SK-N-SH treated with all-trans-retinoic acid at 6 μM for 48 hours (cell line): ENCODE results near the gene AKR1C2.
A peak's percentile ranks its signal among the peaks of the same experiment; 100 is the strongest.

Source experiments
- ATAC-seq: fragments of 200-7000 bp; cut with Tn5 transposase; 3 replicates; pipeline ENCODE4 v1.9.1; 2020; ENCODE audit warnings: mild to moderate bottlenecking, moderate library complexity
- ARNTL ChIP-seq: fragments of 450-650 bp; formaldehyde crosslinking; IDR thresholded peaks from 2 replicates; pipeline ENCODE4 v1.5.0; 2020; ENCODE audit warnings: low read depth, mild to moderate bottlenecking, moderate library complexity, borderline replicate concordance
- BACH2 ChIP-seq: fragments of 250-450 bp; sonication (Bioruptor Pico); IDR thresholded peaks from 2 replicates; pipeline ENCODE4 v1.9.0; 2021; ENCODE audit warnings: mild to moderate bottlenecking, borderline replicate concordance
- CREB5 ChIP-seq: fragments of 250-450 bp; sonication (Bioruptor Pico); IDR thresholded peaks from 2 replicates; pipeline ENCODE4 v1.5.1; 2020; ENCODE audit warnings: low read depth, mild to moderate bottlenecking, moderate library complexity
- CSDC2 ChIP-seq: fragments of 250-450 bp; sonication (Bioruptor Pico); IDR thresholded peaks from 2 replicates; pipeline ENCODE4 v1.5.0; 2020; ENCODE audit warnings: mild to moderate bottlenecking, moderate library complexity
- CSRNP3 ChIP-seq: fragments of 250-450 bp; sonication (Bioruptor Pico); IDR thresholded peaks from 2 replicates; pipeline ENCODE4 v1.5.1; 2021; ENCODE audit warnings: mild to moderate bottlenecking, moderate library complexity
- ESRRG ChIP-seq: fragments of 250-450 bp; sonication (Bioruptor Pico); IDR thresholded peaks from 2 replicates; pipeline ENCODE4 v1.6.1; 2021; ENCODE audit warnings: mild to moderate bottlenecking
- GLIS3 ChIP-seq: fragments of 250-450 bp; sonication (Bioruptor Pico); IDR thresholded peaks from 2 replicates; pipeline ENCODE4 v1.5.0; 2020; ENCODE audit warnings: mild to moderate bottlenecking, moderate library complexity
- ISL1 ChIP-seq: fragments of 250-450 bp; sonication (Bioruptor Pico); IDR thresholded peaks from 2 replicates; pipeline ENCODE4 v2.1.2; 2022; ENCODE audit warnings: mild to moderate bottlenecking, moderate library complexity
- OSR1 ChIP-seq: fragments of 250-450 bp; sonication (Bioruptor Pico); IDR thresholded peaks from 2 replicates; pipeline ENCODE4 v1.8.0; 2022; ENCODE audit warnings: moderate library complexity, mild to moderate bottlenecking, inconsistent platforms
- PATZ1 ChIP-seq: fragments of 250-450 bp; sonication (Bioruptor Pico); IDR thresholded peaks from 2 replicates; pipeline ENCODE4 v1.8.0; 2020; ENCODE audit warnings: mild to moderate bottlenecking, moderate library complexity, borderline replicate concordance
- POU6F1 ChIP-seq: fragments of 250-450 bp; sonication (Bioruptor Pico); IDR thresholded peaks from 2 replicates; pipeline ENCODE4 v1.8.0; 2021; ENCODE audit warnings: low read depth, mild to moderate bottlenecking, moderate library complexity, borderline replicate concordance
- PPARA ChIP-seq: fragments of 250-450 bp; sonication (Bioruptor Pico); IDR thresholded peaks from 2 replicates; pipeline ENCODE4 v1.5.0; 2020; ENCODE audit warnings: mild to moderate bottlenecking, borderline replicate concordance
- RARB ChIP-seq: fragments of 250-450 bp; sonication (Bioruptor Pico); IDR thresholded peaks from 2 replicates; pipeline ENCODE4 v1.8.0; 2021; ENCODE audit warnings: mild to moderate bottlenecking, moderate library complexity
- SNAI2 ChIP-seq: fragments of 250-450 bp; sonication (Bioruptor Pico); IDR thresholded peaks from 2 replicates; pipeline ENCODE4 v1.5.0; 2020; ENCODE audit warnings: mild to moderate bottlenecking, moderate library complexity
- TCF4 ChIP-seq: fragments of 250-450 bp; sonication (Bioruptor Pico); IDR thresholded peaks from 2 replicates; pipeline ENCODE4 v1.8.0; 2021; ENCODE audit warnings: mild to moderate bottlenecking, moderate library complexity, borderline replicate concordance
- TOX ChIP-seq: fragments of 250-450 bp; sonication (Bioruptor Pico); IDR thresholded peaks from 2 replicates; pipeline ENCODE4 v1.8.0; 2021; ENCODE audit warnings: mild to moderate bottlenecking, moderate library complexity, borderline replicate concordance
- ZC3H10 ChIP-seq: fragments of 250-450 bp; sonication (Bioruptor Pico); IDR thresholded peaks from 2 replicates; pipeline ENCODE4 v1.5.1; 2021; ENCODE audit warnings: mild to moderate bottlenecking, moderate library complexity
- ZFP3 ChIP-seq: fragments of 250-450 bp; sonication (Bioruptor Pico); IDR thresholded peaks from 2 replicates; pipeline ENCODE4 v1.5.0; 2020; ENCODE audit warnings: mild to moderate bottlenecking, moderate library complexity
- ZFP30 ChIP-seq: fragments of 450-650 bp; formaldehyde crosslinking; IDR thresholded peaks from 2 replicates; pipeline ENCODE4 v1.5.0; 2022; ENCODE audit warnings: mild to moderate bottlenecking, moderate library complexity
- ZNF565 ChIP-seq: fragments of 450-650 bp; formaldehyde crosslinking; conservative IDR thresholded peaks from 2 replicates; pipeline ENCODE4 v1.5.0; 2020; ENCODE audit warnings: low read depth, mild to moderate bottlenecking, moderate library complexity
- ZNF70 ChIP-seq: fragments of 450-650 bp; formaldehyde crosslinking; IDR thresholded peaks from 2 replicates; pipeline ENCODE4 v1.5.0; 2020; ENCODE audit warnings: mild to moderate bottlenecking, moderate library complexity
- ZNF8 ChIP-seq: fragments of 450-650 bp; formaldehyde crosslinking; IDR thresholded peaks from 2 replicates; pipeline ENCODE4 v1.5.0; 2020; ENCODE audit warnings: mild to moderate bottlenecking, moderate library complexity

Gene AKR1C2

GRCh38 chr10:4984223-4984622, 19.4 kb downstream of the AKR1C2 start:
- TF ChIP-seq BACH2 (CRISPR knock-in tag) (no peak), PATZ1 (no peak), POU6F1 (no peak), CREB5 (CRISPR knock-in tag) (no peak), CSDC2 (CRISPR knock-in tag) (no peak), ARNTL (CRISPR knock-in tag) (no peak), ZNF565 (CRISPR knock-in tag) (no peak), CSRNP3 (CRISPR knock-in tag) (no peak), PPARA (CRISPR knock-in tag) (no peak)
- peak; percentile 24; the same call in 2 of the 3 replicates for ATAC-seq

- TF ChIP-seq ISL1 (CRISPR knock-in tag) (no peak), ZNF8 (CRISPR knock-in tag) (no peak), BACH2 (CRISPR knock-in tag) (no peak), ZNF70 (CRISPR knock-in tag) (no peak), SNAI2 (no peak), TCF4 (CRISPR knock-in tag) (no peak), ZNF565 (CRISPR knock-in tag) (no peak), OSR1 (CRISPR knock-in tag) (no peak), TOX (CRISPR knock-in tag) (no peak), ZFP3 (no peak), PATZ1 (no peak), ZC3H10 (no peak), CREB5 (CRISPR knock-in tag) (no peak), ZFP30 (CRISPR knock-in tag) (no peak), ESRRG (CRISPR knock-in tag) (no peak)
- no peak for ATAC-seq
Measured at GRCh38 chr10:4983615-4984216, 19.9 kb downstream of the AKR1C2 start.

- ATAC-seq: no peak
- TF ChIP-seq ZFP3 (no peak), PPARA (CRISPR knock-in tag) (no peak), ZNF565 (CRISPR knock-in tag) (no peak), GLIS3 (no peak), ZFP30 (CRISPR knock-in tag) (no peak), ZC3H10 (no peak), BACH2 (CRISPR knock-in tag) (no peak), SNAI2 (no peak), ISL1 (CRISPR knock-in tag) (no peak), TCF4 (CRISPR knock-in tag) (no peak), PATZ1 (no peak), RARB (CRISPR knock-in tag) (no peak), TOX (CRISPR knock-in tag) (no peak), ZNF8 (CRISPR knock-in tag) (no peak)
Measured at GRCh38 chr10:4982764-4983226, 20.9 kb downstream of the AKR1C2 start.
